Mesenchymal stem cell (in vitro differentiated cells and primary cell): ENCODE measurements around the gene RAB1B.

Source experiments
- DNase-seq: peaks from one replicate; pipeline ENCODE4 v3.0.0-alpha.2; 2013
- H2AFZ ChIP-seq: one replicate; pipeline ENCODE4 v1.6.1; 2013; ENCODE audit warnings: low read depth, mild to moderate bottlenecking, control low read depth, inconsistent platforms, low read length, moderate library complexity
- H2AK5ac ChIP-seq: 2 replicates; pipeline ENCODE4 v1.6.1; 2013; ENCODE audit warnings: low read length, moderate library complexity, mild to moderate bottlenecking, inconsistent platforms; ENCODE audit not compliant: severe bottlenecking
- H2BK120ac ChIP-seq: one replicate; pipeline ENCODE4 v1.6.1; 2013; ENCODE audit warnings: low read depth, mild to moderate bottlenecking, inconsistent platforms, low read length, moderate library complexity
- H2BK12ac ChIP-seq, 2 experiments: one replicate each; pipeline ENCODE4 v1.6.1; 2013; ENCODE audit warnings: inconsistent platforms in 2 of 2, low read length in 2 of 2, mild to moderate bottlenecking in 2 of 2, moderate library complexity in 2 of 2, control low read depth in 1 of 2
- H2BK15ac ChIP-seq: one replicate; pipeline ENCODE4 v1.6.1; 2013; ENCODE audit warnings: mild to moderate bottlenecking, low read depth, inconsistent platforms; ENCODE audit not compliant: poor library complexity, severe bottlenecking
- H2BK5ac ChIP-seq: 2 replicates; pipeline ENCODE4 v1.6.1; 2013; ENCODE audit warnings: low read depth, mild to moderate bottlenecking, low read length, control low read depth, inconsistent platforms; ENCODE audit not compliant: poor library complexity, severe bottlenecking
- H3K14ac ChIP-seq, 2 experiments: one replicate each; pipeline ENCODE4 v1.6.1; 2013; ENCODE audit warnings: inconsistent platforms in 2 of 2, low read length in 2 of 2, control low read depth in 1 of 2, mild to moderate bottlenecking in 1 of 2, moderate library complexity in 1 of 2
- H3K18ac ChIP-seq, 2 experiments: one replicate each; pipeline ENCODE4 v1.6.1; 2013; ENCODE audit warnings: inconsistent platforms in 2 of 2, low read length in 2 of 2, control low read depth in 1 of 2, low read depth in 1 of 2, mild to moderate bottlenecking in 1 of 2
- H3K23ac ChIP-seq, 2 experiments: one replicate each; pipeline ENCODE4 v1.6.1; 2013; ENCODE audit warnings: inconsistent platforms in 2 of 2, low read length in 2 of 2, mild to moderate bottlenecking in 2 of 2, moderate library complexity in 2 of 2, control low read depth in 1 of 2
- H3K27ac ChIP-seq: 2 replicates; pipeline ENCODE4 v1.5.1; 2013; ENCODE audit warnings: mild to moderate bottlenecking, moderate library complexity, low read length, control low read depth, inconsistent platforms; ENCODE audit not compliant: poor library complexity, severe bottlenecking
- H3K27me3 ChIP-seq, 2 experiments: 2 replicates each; pipeline versions ENCODE4 v1.6.1 to v1.7.0; 2013; ENCODE audit warnings: low read length in 2 of 2, mild to moderate bottlenecking in 2 of 2, moderate library complexity in 2 of 2, control low read depth in 1 of 2, inconsistent platforms in 1 of 2; ENCODE audit not compliant: control insufficient read depth in 1 of 2, insufficient read depth in 1 of 2
- H3K36me3 ChIP-seq, 2 experiments: 2 replicates each; pipeline versions ENCODE4 v1.6.1 to v1.7.0; 2013; ENCODE audit warnings: low read length in 2 of 2, control low read depth in 1 of 2, inconsistent platforms in 1 of 2, low read depth in 1 of 2, mild to moderate bottlenecking in 1 of 2; ENCODE audit not compliant: insufficient read depth in 2 of 2, control insufficient read depth in 1 of 2
- H3K4ac ChIP-seq, 2 experiments: one replicate each; pipeline ENCODE4 v1.6.1; 2013; ENCODE audit warnings: inconsistent platforms in 2 of 2, low read length in 2 of 2, mild to moderate bottlenecking in 2 of 2, moderate library complexity in 2 of 2, control low read depth in 1 of 2, low read depth in 1 of 2
- H3K4me1 ChIP-seq: 2 replicates; pipeline ENCODE4 v1.6.1; 2013; ENCODE audit warnings: low read depth, low read length, control low read depth; ENCODE audit not compliant: control insufficient read depth, insufficient read depth
- H3K4me2 ChIP-seq: 2 replicates; pipeline ENCODE4 v1.6.1; 2013; ENCODE audit warnings: low read length, mild to moderate bottlenecking, inconsistent platforms; ENCODE audit not compliant: poor library complexity, severe bottlenecking
- H3K4me3 ChIP-seq, 2 experiments: 2 replicates each; pipeline versions ENCODE4 v1.5.1 to v1.7.0; 2013; ENCODE audit warnings: low read length in 2 of 2, mild to moderate bottlenecking in 2 of 2, control low read depth in 1 of 2, low read depth in 1 of 2; ENCODE audit not compliant: insufficient read depth in 1 of 2
- H3K79me1 ChIP-seq: replicated peaks from 2 replicates; pipeline ENCODE4 v1.6.1; 2013; ENCODE audit warnings: mild to moderate bottlenecking, control low read depth, low read length, inconsistent platforms; ENCODE audit not compliant: poor library complexity, severe bottlenecking
- H3K9ac ChIP-seq: 2 replicates; pipeline ENCODE4 v1.7.0; 2013; ENCODE audit warnings: mild to moderate bottlenecking, low read length, moderate library complexity
- H3K9me3 ChIP-seq: 2 replicates; pipeline ENCODE4 v1.7.0; 2013; ENCODE audit warnings: mild to moderate bottlenecking, low read length; ENCODE audit not compliant: control insufficient read depth
- H4K8ac ChIP-seq: one replicate; pipeline ENCODE4 v1.6.1; 2013; ENCODE audit warnings: inconsistent platforms, mild to moderate bottlenecking, low read length, moderate library complexity
- H4K91ac ChIP-seq: one replicate; pipeline ENCODE4 v1.6.1; 2013; ENCODE audit warnings: mild to moderate bottlenecking, low read length, inconsistent platforms
- WGBS: methylation state at CpG from one replicate; pipeline ENCODE4 v1.1.7; 2013; ENCODE audit warnings: mixed read lengths; 5-methylcytosine and 5-hydroxymethylcytosine counted together

Gene RAB1B

GRCh38 chr11:66233301-66233700, 35.1 kb upstream of the RAB1B start:
- Histone ChIP-seq H3K27me3 (no peaks in the 10 kb centered on the region), H3K23ac (no peak overlapping the region), H3K9me3 (no peaks in the 10 kb centered on the region), H2BK120ac (no peak overlapping the region), H3K14ac (no peak overlapping the region), H3K4ac (no peak overlapping the region), H3K79me1 (no peaks in the 10 kb centered on the region), H3K18ac (no peak overlapping the region), H2AFZ (no peak overlapping the region), H3K4me3 (no peak overlapping the region), H3K9ac (no peak overlapping the region), H2BK12ac (no peak overlapping the region), H3K4me2 (no peak overlapping the region), H4K91ac (no peak overlapping the region), H2AK5ac (no peak overlapping the region), H4K8ac (no peak overlapping the region), H3K4me1 (peaks cover 5% of the 10 kb centered on the region), H2BK15ac (no peak overlapping the region), H3K27ac (no peak overlapping the region), H2BK5ac (no peak overlapping the region), H3K36me3 (peaks cover 79 to 82% of the 10 kb centered on the region in 2 experiments)
- no peak for DNase-seq
- 98% methylated on average over 5 of the region's 5 CpGs for WGBS

GRCh38 chr11:66235141-66235540, 33.3 kb upstream of the RAB1B start:
- no peaks in the 10 kb centered on the region for H3K79me1 ChIP-seq
- no peak overlapping the region for H2BK5ac ChIP-seq
- H4K8ac ChIP-seq = no peak overlapping the region
- H3K4me2 ChIP-seq = no peak overlapping the region
- H2BK12ac ChIP-seq = no peak overlapping the region
- no peak for DNase-seq
- H3K9me3 ChIP-seq = no peaks in the 10 kb centered on the region
- H3K4ac ChIP-seq = no peak overlapping the region
- H2BK15ac ChIP-seq = no peak overlapping the region
- H2AFZ ChIP-seq = no peak overlapping the region
- no peak overlapping the region for H2AK5ac ChIP-seq
- H3K36me3 ChIP-seq = peaks cover 91 to 94% of the 10 kb centered on the region in 2 experiments
- no peak overlapping the region for H3K4me3 ChIP-seq
- H3K27ac ChIP-seq = no peak overlapping the region
- H3K14ac ChIP-seq = no peak overlapping the region
- H3K27me3 ChIP-seq = no peaks in the 10 kb centered on the region
- no peak overlapping the region for H3K18ac ChIP-seq
- H3K4me1 ChIP-seq = peaks cover 4% of the 10 kb centered on the region
- WGBS = 99% methylated on average over 6 of the region's 11 CpGs
- H2BK120ac ChIP-seq = no peak overlapping the region
- H3K9ac ChIP-seq = no peak overlapping the region
- H4K91ac ChIP-seq = no peak overlapping the region
- no peak overlapping the region for H3K23ac ChIP-seq

- H2BK120ac ChIP-seq = no peak overlapping the region
- H3K4me2 ChIP-seq = no peak overlapping the region
- H3K4ac ChIP-seq = no peak overlapping the region
- WGBS = 95% methylated on average over 6 of the region's 6 CpGs
- no peak overlapping the region for H3K9ac ChIP-seq
- H2BK15ac ChIP-seq = no peak overlapping the region
- no peak overlapping the region for H3K18ac ChIP-seq
- H4K91ac ChIP-seq = no peak overlapping the region
- no peak overlapping the region for H2AFZ ChIP-seq
- no peaks in the 10 kb centered on the region for H3K9me3 ChIP-seq
- no peak overlapping the region for H3K23ac ChIP-seq
- no peak for DNase-seq
- H3K27ac ChIP-seq = no peak overlapping the region
- no peak overlapping the region for H3K14ac ChIP-seq
- no peak overlapping the region for H2AK5ac ChIP-seq
- H2BK5ac ChIP-seq = no peak overlapping the region
- no peak overlapping the region for H2BK12ac ChIP-seq
- peaks cover 89 to 94% of the 10 kb centered on the region in 2 experiments for H3K36me3 ChIP-seq
- no peaks in the 10 kb centered on the region for H3K79me1 ChIP-seq
- H3K4me1 ChIP-seq = peaks cover 2% of the 10 kb centered on the region
- H4K8ac ChIP-seq = no peak overlapping the region
- H3K4me3 ChIP-seq = no peak overlapping the region
- no peaks in the 10 kb centered on the region for H3K27me3 ChIP-seq
Measured at GRCh38 chr11:66237867-66238266, 30.6 kb upstream of the RAB1B start.

- no peaks in the 10 kb centered on the region for H3K79me1 ChIP-seq
- H3K27ac ChIP-seq = no peak overlapping the region
- H4K8ac ChIP-seq = no peak overlapping the region
- WGBS = 98% methylated on average over 17 of the region's 17 CpGs
- H2BK120ac ChIP-seq = no peak overlapping the region
- no peak overlapping the region for H2BK12ac ChIP-seq
- H2BK5ac ChIP-seq = no peak overlapping the region
- no peak for DNase-seq
- H3K4me1 ChIP-seq = peaks cover 2% of the 10 kb centered on the region
- peaks cover 82 to 94% of the 10 kb centered on the region in 2 experiments for H3K36me3 ChIP-seq
- H3K4me2 ChIP-seq = no peak overlapping the region
- no peaks in the 10 kb centered on the region for H3K27me3 ChIP-seq
- no peak overlapping the region for H3K18ac ChIP-seq
- H2BK15ac ChIP-seq = no peak overlapping the region
- no peak overlapping the region for H4K91ac ChIP-seq
- no peak overlapping the region for H2AFZ ChIP-seq
- no peak overlapping the region for H3K9ac ChIP-seq
- H3K9me3 ChIP-seq = no peaks in the 10 kb centered on the region
- H2AK5ac ChIP-seq = no peak overlapping the region
- no peak overlapping the region for H3K14ac ChIP-seq
- no peak overlapping the region for H3K4me3 ChIP-seq
- H3K23ac ChIP-seq = no peak overlapping the region
- H3K4ac ChIP-seq = no peak overlapping the region
Measured at GRCh38 chr11:66238786-66239413, 29.5 kb upstream of the RAB1B start.
